Activated B cell treated with CpG ODN at 0.5 μM for 24 hours (primary cell): ENCODE data around the gene SPESP1. TPM values are rescaled to one million over a fixed set of nuclear protein-coding genes. Genes with fewer than 3 reads are reported as not detected.
"Not testable (repeated sequence)": the region's sequence is repeated elsewhere in the genome, so short reads cannot be mapped to it uniquely, and the experiment has no call there.

Source experiments
- ATAC-seq: fragments of 200-7000 bp; cut with Tn5 transposase; one replicate; pipeline ENCODE4 v1.10.0; 2021; ENCODE audit warnings: low read depth, mild to moderate bottlenecking, moderate library complexity
- CTCF ChIA-PET: fragments of 350-600 bp; sonication (Branson Sonifier 250); formaldehyde crosslinking; loops from one replicate; lab custom pipeline; 2021; ENCODE audit warnings: antibody characterized with exemption; lab: Charles Lee
- POLR2A ChIA-PET: fragments of 350-600 bp; sonication (Branson Sonifier 250); formaldehyde crosslinking; loops from one replicate; lab custom pipeline; 2021; ENCODE audit warnings: antibody characterized with exemption; lab: Charles Lee
- DNase-seq: peaks from one replicate; pipeline ENCODE4 v3.0.0; 2022
- H3K27ac Mint-ChIP-seq: one replicate; pipeline ENCODE4 v1.8.0; 2020; ENCODE audit warnings: mixed read lengths
- H3K27me3 Mint-ChIP-seq: one replicate; pipeline ENCODE4 v1.8.0; 2021; ENCODE audit warnings: mixed read lengths
- H3K36me3 Mint-ChIP-seq: one replicate; pipeline ENCODE4 v1.8.0; 2021; ENCODE audit warnings: low read depth, mixed read lengths
- H3K4me1 Mint-ChIP-seq: one replicate; pipeline ENCODE4 v1.8.0; 2021; ENCODE audit warnings: mixed read lengths
- H3K4me3 Mint-ChIP-seq: one replicate; pipeline ENCODE4 v1.8.0; 2020; ENCODE audit warnings: mild to moderate bottlenecking, mixed read lengths
- H3K9me3 Mint-ChIP-seq: one replicate; pipeline ENCODE4 v1.8.0; 2020; ENCODE audit warnings: mixed read lengths
- CTCF ChIP-seq: fragments of 200-600 bp; IDR thresholded peaks from one replicate; pipeline ENCODE4 v1.8.0; 2022; ENCODE audit warnings: antibody characterized with exemption, mild to moderate bottlenecking
- intact Hi-C: fragments of 100-400 bp; cut with micrococcal nuclease; formaldehyde crosslinking; loops from one replicate; pipeline ENCODE4 v1.15.1; 2024
- total RNA-seq: library from RNA; stranded (reverse); gene quantifications from 2 replicates; pipeline ENCODE4 v1.2.3, GENCODE V29; 2022

SPESP1 gene
- total RNA-seq, 1 donor from 2014 or later = 0.78 TPM

GRCh38 chr15:68969298-68969697, 39.0 kb downstream of the SPESP1 start:
- H3K4me1 Mint-ChIP-seq = no peaks in the 10 kb centered on the region
- DNase-seq (no peak), ATAC-seq (no peak)
- no peak overlapping the region for H3K27ac Mint-ChIP-seq
- peaks cover 13% of the 10 kb centered on the region for H3K9me3 Mint-ChIP-seq
- intact Hi-C loops = no loop called here
- ChIA-PET CTCF (no interaction called here), POLR2A (no interaction called here)
- H3K27me3 Mint-ChIP-seq = peaks cover 19% of the 10 kb centered on the region
- no peaks in the 10 kb centered on the region for H3K36me3 Mint-ChIP-seq
- H3K4me3 Mint-ChIP-seq = no peak overlapping the region
- no peak for TF ChIP-seq CTCF

- intact Hi-C loops = no loop called here
- DNase-seq (no peak), ATAC-seq (no peak)
- Mint-ChIP-seq H3K36me3 (no peaks in the 10 kb centered on the region), H3K27ac (no peak overlapping the region), H3K27me3 (peaks cover 12% of the 10 kb centered on the region), H3K9me3 (peaks cover 25% of the 10 kb centered on the region), H3K4me3 (no peak overlapping the region), H3K4me1 (no peaks in the 10 kb centered on the region)
- ChIA-PET POLR2A (no interaction called here), CTCF (no interaction called here)
- TF ChIP-seq CTCF = no peak
Observed at GRCh38 chr15:68972201-68973065, 42.1 kb downstream of the SPESP1 start.

GRCh38 chr15:68975651-68976160, 45.4 kb downstream of the SPESP1 start:
- Mint-ChIP-seq H3K27me3 (peaks cover 10% of the 10 kb centered on the region), H3K9me3 (peaks cover 16% of the 10 kb centered on the region)
- POLR2A ChIA-PET, CTCF ChIA-PET, H3K4me3 Mint-ChIP-seq, H3K27ac Mint-ChIP-seq, H3K4me1 Mint-ChIP-seq, DNase-seq, H3K36me3 Mint-ChIP-seq, ATAC-seq, intact Hi-C loops: not testable (repeated sequence)

- DNase-seq, intact Hi-C loops, CTCF ChIA-PET, ATAC-seq, POLR2A ChIA-PET, H3K4me1 Mint-ChIP-seq, H3K4me3 Mint-ChIP-seq, H3K27ac Mint-ChIP-seq, H3K36me3 Mint-ChIP-seq: not testable (repeated sequence)
- Mint-ChIP-seq H3K9me3 (peaks cover 16% of the 10 kb centered on the region), H3K27me3 (peaks cover 12% of the 10 kb centered on the region)
Observed at GRCh38 chr15:68977426-68977825, 47.1 kb downstream of the SPESP1 start.

GRCh38 chr15:68979006-68979405, 48.7 kb downstream of the SPESP1 start:
- H3K4me1 Mint-ChIP-seq = no peaks in the 10 kb centered on the region
- POLR2A ChIA-PET = no interaction called here
- TF ChIP-seq CTCF = no peak
- no peak overlapping the region for H3K27ac Mint-ChIP-seq
- no peak for ATAC-seq
- H3K4me3 Mint-ChIP-seq = no peak overlapping the region
- H3K27me3 Mint-ChIP-seq = peaks cover 3% of the 10 kb centered on the region
- CTCF ChIA-PET = no interaction called here
- intact Hi-C loops = no loop called here
- peaks cover 16% of the 10 kb centered on the region for H3K9me3 Mint-ChIP-seq
- no peak for DNase-seq
- H3K36me3 Mint-ChIP-seq = no peaks in the 10 kb centered on the region

GRCh38 chr15:68979816-68980215, 49.5 kb downstream of the SPESP1 start:
- Mint-ChIP-seq H3K9me3 (peaks cover 13% of the 10 kb centered on the region), H3K27me3 (peaks cover 3% of the 10 kb centered on the region), H3K27ac (no peak overlapping the region), H3K36me3 (no peaks in the 10 kb centered on the region), H3K4me1 (no peaks in the 10 kb centered on the region), H3K4me3 (no peak overlapping the region)
- intact Hi-C loops = no loop called here
- ATAC-seq = no peak
- TF ChIP-seq CTCF = no peak
- ChIA-PET POLR2A (no interaction called here), CTCF (no interaction called here)
- DNase-seq = no peak
